Uterus (tissue), 4 donors: Measurements from ENCODE around the gene ZMYND11. TPM values are rescaled to one million over a fixed set of nuclear protein-coding genes. Genes with fewer than 3 reads are reported as not detected.
A peak's percentile ranks its signal among the peaks of the same experiment; 100 is the strongest.

Experiments used
- DNase-seq, 2 donors: peaks; one replicate each; pipeline ENCODE4 v3.0.0-alpha.2; 2019 to 2020
- H3K27ac ChIP-seq, 2 donors: fragments of 200-600 bp; sonication (generic); 1 replicate in 1 of 2; 2 replicates in 1 of 2; pipeline ENCODE4 v1.5.1; 2016 to 2018
- H3K27me3 ChIP-seq, 2 donors: fragments of 200-600 bp; sonication (generic); one replicate each; pipeline ENCODE4 v1.5.1; 2018 to 2019; ENCODE audit warnings: control low read depth in 1 of 2
- H3K36me3 ChIP-seq, 2 donors: fragments of 200-600 bp; sonication (generic); one replicate each; pipeline ENCODE4 v1.5.1; 2019; ENCODE audit warnings: control low read depth in 1 of 2
- H3K4me1 ChIP-seq, 2 donors: fragments of 200-600 bp; sonication (generic); one replicate each; pipeline ENCODE4 v1.5.1; 2018 to 2019; ENCODE audit warnings: control low read depth in 1 of 2
- H3K4me3 ChIP-seq, 2 donors: fragments of 200-600 bp; sonication (generic); 1 replicate in 1 of 2; 2 replicates in 1 of 2; pipeline ENCODE4 v1.5.1; 2018 to 2019; ENCODE audit warnings: mild to moderate bottlenecking in 1 of 2
- H3K9me3 ChIP-seq, 2 donors: fragments of 200-600 bp; sonication (generic); one replicate each; pipeline ENCODE4 v1.5.1; 2019; ENCODE audit warnings: control low read depth in 1 of 2
- POLR2A ChIP-seq, 2 donors: fragments of 450-650 bp; IDR thresholded peaks; one replicate each; pipeline ENCODE4 v1.6.1; 2016; ENCODE audit warnings: antibody characterized with exemption in 2 of 2, mild to moderate bottlenecking in 1 of 2, moderate library complexity in 1 of 2
- intact Hi-C: fragments of 100-400 bp; cut with DNase I; formaldehyde crosslinking; loops from one replicate; pipeline ENCODE4 v1.15.1; 2023; ENCODE audit warnings: low total_unique reads
- total RNA-seq, 4 donors: library from RNA; depleted of rRNA in 3 of 4; stranded (reverse); fragments of >200 nt in 3 of 4; gene quantifications; one replicate each; pipeline versions ENCODE4 v1.1.0 to v1.2.4, GENCODE V29; 2014 to 2023
- TF ChIP-seq, protein P1 (sequence below), 4 experiments: fragments of 200-600 bp in 2 of 4; fragments of 450-650 bp in 2 of 4; sonication (generic) in 2 of 4; IDR thresholded peaks; one replicate each; pipeline ENCODE4 v1.5.1; 2016 to 2019; ENCODE audit warnings: antibody characterized with exemption in 4 of 4, mild to moderate bottlenecking in 2 of 4, moderate library complexity in 1 of 4
- donor health status: DM: yes; HTN: yes; CAD: no.

The ZMYND11 gene
- total RNA-seq: 100 to 1,000 TPM in 2 of 4 donors, 10 to 100 TPM in 2; 54.1 to 122 (median 104) TPM

DNA sequence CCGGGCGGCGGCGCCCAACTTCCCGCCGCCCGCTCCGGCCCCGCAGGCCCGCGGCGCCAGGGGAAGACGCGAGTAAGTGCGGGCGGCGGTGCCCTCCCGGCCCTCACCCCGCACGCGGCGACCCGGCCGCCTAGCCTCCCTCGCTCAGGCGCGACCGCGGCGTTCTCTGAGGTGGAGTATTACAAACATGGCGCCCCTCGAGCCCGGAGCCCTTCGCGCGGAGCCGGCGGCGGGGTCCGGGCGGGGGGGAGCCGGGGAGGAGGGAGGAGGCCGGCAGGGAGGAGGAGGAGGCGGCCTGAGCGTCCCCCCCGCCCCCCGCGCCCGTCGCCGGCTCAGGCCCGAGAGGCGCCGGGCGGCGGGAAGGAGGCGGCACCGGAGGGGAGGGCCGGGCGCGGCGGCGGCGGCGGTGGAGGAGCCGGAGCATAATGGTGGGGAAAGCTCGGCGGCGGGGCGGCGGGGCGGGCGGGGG, at the start of gene ZMYND11:
TSS of gene ZMYND11 (plus strand) at position 324 of the 469 bp plus-strand sequence. CDS start 44,558 bp downstream, outside the sequence.
- peaks cover 5 to 9% of the 10 kb centered on the region in 2 donors for H3K4me1 ChIP-seq
- TF ChIP-seq, protein P1, sequence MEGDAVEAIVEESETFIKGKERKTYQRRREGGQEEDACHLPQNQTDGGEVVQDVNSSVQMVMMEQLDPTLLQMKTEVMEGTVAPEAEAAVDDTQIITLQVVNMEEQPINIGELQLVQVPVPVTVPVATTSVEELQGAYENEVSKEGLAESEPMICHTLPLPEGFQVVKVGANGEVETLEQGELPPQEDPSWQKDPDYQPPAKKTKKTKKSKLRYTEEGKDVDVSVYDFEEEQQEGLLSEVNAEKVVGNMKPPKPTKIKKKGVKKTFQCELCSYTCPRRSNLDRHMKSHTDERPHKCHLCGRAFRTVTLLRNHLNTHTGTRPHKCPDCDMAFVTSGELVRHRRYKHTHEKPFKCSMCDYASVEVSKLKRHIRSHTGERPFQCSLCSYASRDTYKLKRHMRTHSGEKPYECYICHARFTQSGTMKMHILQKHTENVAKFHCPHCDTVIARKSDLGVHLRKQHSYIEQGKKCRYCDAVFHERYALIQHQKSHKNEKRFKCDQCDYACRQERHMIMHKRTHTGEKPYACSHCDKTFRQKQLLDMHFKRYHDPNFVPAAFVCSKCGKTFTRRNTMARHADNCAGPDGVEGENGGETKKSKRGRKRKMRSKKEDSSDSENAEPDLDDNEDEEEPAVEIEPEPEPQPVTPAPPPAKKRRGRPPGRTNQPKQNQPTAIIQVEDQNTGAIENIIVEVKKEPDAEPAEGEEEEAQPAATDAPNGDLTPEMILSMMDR (IDR thresholded peaks at IDR 0.05): peak in 1 of 4 experiments; percentile 3
- peak in 1 of 2 donors; percentile 12 for TF ChIP-seq POLR2A (IDR thresholded peaks at IDR 0.05)
- H3K27me3 ChIP-seq: no peaks in the 10 kb centered on the region
- H3K36me3 ChIP-seq: no peaks in the 10 kb centered on the region
- H3K4me3 ChIP-seq: peak within 1 kb of the TSS; percentile 61 to 94
- DNase-seq: peak; percentile 63 to 73
- intact Hi-C loops: no loop called here
- no peaks in the 10 kb centered on the region for H3K9me3 ChIP-seq
- H3K27ac ChIP-seq: peak within 1 kb of the TSS; percentile 99

DNA sequence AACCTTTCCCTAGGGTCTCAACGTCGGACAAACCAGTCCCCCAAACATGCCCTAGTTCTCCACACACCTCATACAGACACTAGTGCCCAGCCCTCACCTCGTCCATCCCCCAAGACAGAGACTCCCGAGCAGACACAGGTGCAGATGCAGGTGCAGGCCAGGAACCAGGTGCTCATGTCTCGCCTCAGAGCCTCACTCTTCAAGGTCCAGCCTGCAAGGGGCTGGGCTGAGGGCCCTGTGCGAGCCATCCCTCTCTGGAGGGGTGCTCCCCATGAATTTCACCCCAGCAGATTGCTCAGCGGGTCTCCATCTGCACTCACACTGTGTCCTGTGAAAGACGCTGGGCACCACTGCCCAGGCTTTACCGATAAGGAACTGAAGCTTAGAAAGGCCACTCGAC, 49.2 kb upstream of the ZMYND11 start:
- intact Hi-C loops: no loop called here
- H3K27me3 ChIP-seq: no peaks in the 10 kb centered on the region
- H3K27ac ChIP-seq: no peak overlapping the region
- DNase-seq: no peak
- H3K9me3 ChIP-seq: no peaks in the 10 kb centered on the region
- H3K4me3 ChIP-seq: no peak overlapping the region
- H3K4me1 ChIP-seq: no peaks in the 10 kb centered on the region
- no peaks in the 10 kb centered on the region for H3K36me3 ChIP-seq
- TF ChIP-seq, protein P1 (IDR thresholded peaks at IDR 0.05): no peak
- TF ChIP-seq POLR2A (IDR thresholded peaks at IDR 0.05): no peak

DNA sequence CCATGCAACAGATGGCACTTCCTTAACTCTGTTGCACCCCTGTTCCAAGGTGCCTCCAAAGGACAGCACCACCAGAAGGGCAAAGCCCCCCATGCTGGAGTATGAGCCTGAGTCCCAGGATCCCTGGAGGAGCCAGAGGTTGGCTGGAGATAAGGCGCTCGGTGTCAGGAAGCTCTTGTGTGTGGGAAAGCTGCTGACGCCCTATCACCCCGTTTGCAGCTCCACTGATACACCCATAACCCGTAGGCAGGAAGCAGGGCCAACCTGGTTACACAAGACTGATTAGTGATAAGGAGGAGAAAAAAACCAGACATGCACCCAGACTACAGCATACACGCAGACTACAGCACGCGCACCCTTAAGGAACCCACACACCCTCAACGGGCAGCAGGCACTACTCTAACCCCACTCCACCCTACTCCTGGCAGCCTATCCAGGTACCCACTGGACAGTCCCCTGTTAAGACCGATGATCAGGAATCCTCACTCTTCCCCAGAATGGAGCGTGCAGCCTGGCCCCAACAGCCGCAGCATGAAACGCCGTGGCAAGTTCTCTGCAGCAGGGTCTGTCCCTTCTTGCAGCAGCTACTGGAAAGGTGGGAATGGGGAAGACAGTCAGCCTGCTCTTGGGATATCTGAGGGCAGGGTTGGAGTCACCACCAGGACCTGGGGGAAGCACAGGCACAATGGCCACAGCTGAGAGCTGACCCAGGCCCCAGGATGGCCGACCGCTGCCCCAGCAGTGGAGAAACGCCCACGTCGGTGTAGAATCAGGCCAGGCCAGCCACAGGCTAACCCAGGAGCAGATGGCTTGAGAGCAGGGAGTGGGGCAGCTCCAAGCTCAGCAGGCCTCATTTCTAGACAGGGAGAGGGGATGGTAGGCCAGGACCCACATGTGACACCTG, 47.8 kb upstream of the ZMYND11 start:
- H3K27me3 ChIP-seq: no peaks in the 10 kb centered on the region
- H3K27ac ChIP-seq: no peak overlapping the region

DNA sequence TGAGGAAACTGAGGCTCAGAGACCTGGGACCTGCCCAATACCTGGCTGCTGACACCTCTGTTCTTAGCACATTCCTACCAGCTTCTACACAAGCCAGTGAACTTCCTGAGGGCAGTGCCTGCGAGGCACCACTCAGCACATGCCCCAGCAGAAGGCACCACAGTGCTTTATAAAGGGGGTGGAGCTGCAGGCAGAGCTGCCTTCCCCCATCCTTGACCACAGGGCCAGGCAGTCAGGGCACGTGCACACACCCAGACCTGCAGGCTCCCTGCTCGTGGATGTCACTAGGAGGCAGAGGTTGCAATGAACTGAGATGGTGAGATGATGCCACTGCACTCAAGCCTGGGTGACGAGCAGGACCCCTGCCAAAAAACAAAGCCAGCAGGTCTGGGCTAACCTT, 47.0 kb upstream of the ZMYND11 start:
- H3K9me3 ChIP-seq: no peaks in the 10 kb centered on the region
- TF ChIP-seq POLR2A (IDR thresholded peaks at IDR 0.05): no peak
- TF ChIP-seq, protein P1 (IDR thresholded peaks at IDR 0.05): no peak
- no peaks in the 10 kb centered on the region for H3K36me3 ChIP-seq
- intact Hi-C loops: no loop called here
- no peak overlapping the region for H3K4me3 ChIP-seq
- H3K4me1 ChIP-seq: no peaks in the 10 kb centered on the region
- no peak for DNase-seq
- H3K27ac ChIP-seq: no peak overlapping the region
- H3K27me3 ChIP-seq: no peaks in the 10 kb centered on the region

More for the DNA sequence above, 47.8 kb upstream of the ZMYND11 start:
- intact Hi-C loops: no loop called here
- H3K4me3 ChIP-seq: no peak overlapping the region
- no peaks in the 10 kb centered on the region for H3K4me1 ChIP-seq
- H3K36me3 ChIP-seq: no peaks in the 10 kb centered on the region
- no peaks in the 10 kb centered on the region for H3K9me3 ChIP-seq
- TF ChIP-seq POLR2A (IDR thresholded peaks at IDR 0.05): no peak
- TF ChIP-seq, protein P1 (IDR thresholded peaks at IDR 0.05): no peak
- no peak for DNase-seq

DNA sequence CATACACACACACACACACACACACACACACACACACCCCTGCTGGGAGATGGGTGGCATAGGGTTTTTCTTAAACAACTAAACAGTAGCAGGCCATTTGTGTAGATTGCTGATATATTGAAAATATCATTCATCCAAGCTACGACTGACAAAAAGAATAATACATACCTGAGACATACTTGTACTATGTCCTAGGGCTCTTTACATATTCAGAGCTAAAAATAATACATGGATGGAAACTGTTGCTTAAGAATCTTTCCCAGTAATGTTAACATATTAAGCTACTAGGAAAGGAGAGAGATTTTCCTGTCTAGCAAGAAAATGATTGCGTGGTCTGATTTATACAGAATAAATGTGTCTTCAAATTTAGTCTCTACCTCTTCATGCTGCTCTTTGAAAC, 46.0 kb upstream of the ZMYND11 start:
- Histone ChIP-seq H3K36me3 (no peaks in the 10 kb centered on the region), H3K4me3 (no peak overlapping the region)
- TF ChIP-seq, protein P1 (IDR thresholded peaks at IDR 0.05): no peak
- TF ChIP-seq POLR2A (IDR thresholded peaks at IDR 0.05): no peak

More for the DNA sequence above, 46.0 kb upstream of the ZMYND11 start:
- intact Hi-C loops: no loop called here
- Histone ChIP-seq H3K9me3 (no peaks in the 10 kb centered on the region), H3K4me1 (no peaks in the 10 kb centered on the region), H3K27me3 (no peaks in the 10 kb centered on the region), H3K27ac (no peak overlapping the region)
- DNase-seq: no peak
